Measurements from ENCODE around the gene CHD6.
A peak's percentile ranks its signal among the peaks of the same experiment; 100 is the strongest.

CHD6 gene

DNA sequence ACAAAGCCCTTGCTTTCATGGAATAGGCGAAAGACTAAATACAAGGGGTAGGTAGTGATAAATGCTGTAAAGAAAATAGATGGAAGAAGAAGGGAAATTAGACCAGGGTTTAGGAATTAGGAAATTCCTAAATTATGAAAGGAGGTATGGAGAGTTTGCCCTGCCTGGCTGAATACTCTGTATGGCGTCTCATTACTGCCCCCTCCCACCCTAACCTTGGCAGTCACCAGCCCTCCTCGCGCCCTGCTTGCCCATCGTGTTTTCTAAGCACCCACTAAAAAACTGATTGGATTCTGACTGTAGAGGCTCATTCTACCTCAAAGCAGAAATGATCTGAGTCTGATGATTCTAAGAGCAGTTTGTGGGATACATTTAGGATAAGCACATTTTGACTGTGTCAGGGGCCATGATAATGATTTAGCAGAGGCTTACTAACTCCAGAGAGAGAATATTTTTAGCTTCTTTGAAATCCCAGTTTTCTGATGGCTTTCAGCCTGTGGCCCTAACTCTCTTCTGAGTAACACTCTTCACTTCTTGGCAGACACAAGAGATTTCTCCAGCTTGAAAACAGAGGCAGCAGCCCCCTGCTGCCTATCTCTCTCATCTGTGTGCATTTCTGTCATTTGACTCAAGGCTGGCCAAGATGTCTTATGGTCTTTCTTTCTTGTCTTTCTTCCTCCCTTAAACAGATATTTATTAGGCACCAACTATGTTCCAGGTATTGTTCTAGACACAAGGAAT lies 1.4 kb upstream of the CHD6 start:
- DNase-seq: no peak

DNA sequence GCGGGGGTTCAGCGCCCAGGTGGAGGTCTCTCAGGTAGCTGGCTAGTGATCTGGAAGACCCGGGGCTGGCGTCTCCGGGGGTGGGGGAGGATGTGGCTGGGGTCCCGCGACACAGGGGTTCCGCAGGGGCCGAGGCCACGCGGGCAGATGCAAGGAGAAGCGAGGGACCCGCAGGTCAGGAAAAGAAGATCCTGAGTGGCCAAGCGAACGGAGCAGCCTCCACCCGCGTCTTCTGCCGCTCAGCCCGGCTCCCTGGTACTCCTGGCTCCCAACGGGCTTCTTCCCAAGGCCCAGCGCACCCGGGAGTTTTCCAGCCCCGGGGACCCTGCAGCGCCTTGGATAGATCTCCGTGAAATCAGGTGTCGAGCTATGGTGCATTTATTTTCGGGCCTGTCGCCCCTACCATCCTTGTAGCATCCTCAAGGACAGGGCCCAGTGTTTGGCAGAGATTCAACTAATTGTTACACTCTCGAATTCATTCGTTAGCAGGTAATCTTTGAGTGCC lies 682 bp upstream of the CHD6 start:
- peak; percentile 30 for DNase-seq

DNA sequence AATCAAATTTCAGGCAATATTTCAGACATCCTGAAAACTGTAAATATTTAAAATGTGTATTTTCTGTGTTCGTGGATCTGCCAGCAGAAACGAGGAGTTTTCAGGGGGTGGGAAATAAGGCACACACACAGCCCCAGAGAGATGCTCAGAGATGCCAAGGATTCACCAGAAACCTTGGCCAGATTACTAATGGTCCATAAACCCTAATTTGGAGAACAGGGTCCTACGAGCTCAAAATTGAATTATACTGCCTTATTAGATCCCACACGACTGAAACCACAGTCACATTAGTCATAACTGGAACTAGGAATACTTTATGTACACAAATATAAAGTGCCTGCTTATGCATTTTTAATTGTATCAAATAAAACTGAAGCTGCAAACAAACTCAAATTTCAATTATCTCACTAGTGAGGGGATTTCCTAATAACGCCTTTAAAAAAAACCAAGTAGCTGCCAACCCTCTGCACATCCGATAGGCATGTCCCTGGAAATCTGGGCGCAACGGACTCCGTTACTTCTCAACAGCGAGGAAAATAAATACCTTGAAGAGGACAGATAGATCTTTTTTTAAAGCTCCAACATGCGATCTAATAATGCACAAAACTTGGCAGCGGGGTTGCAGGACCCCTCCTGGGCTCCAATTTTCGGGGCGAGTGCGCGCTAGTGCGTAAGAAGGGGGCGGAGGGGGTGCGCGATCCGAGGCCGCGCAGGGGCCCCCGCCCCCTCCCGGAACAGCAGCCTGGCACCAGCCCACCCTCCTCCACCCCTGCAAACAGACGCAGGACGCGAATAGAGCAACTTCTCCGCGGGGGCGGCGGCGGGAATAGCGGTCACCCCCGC lies 897 bp downstream of the CHD6 start:
- DNase-seq: peak; percentile 38

DNA sequence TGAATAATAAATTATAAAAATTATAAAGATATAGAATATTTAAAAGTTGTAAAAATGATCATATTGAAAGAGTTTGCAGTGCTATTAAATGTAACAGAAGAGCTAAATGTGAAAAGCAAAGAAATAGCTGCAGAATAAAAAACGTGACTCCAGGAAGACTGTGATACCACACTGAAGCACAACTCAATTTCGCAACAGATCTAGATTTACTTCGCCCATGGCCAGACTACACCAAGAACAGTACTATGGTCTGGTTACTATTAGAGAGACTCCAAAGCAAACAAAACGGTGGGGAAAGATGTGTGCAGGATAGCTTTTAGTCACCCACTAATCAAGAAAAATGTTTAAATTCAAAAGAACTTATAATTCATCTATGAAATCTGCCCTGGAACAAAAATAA lies 1.9 kb downstream of the CHD6 start:
- no peak for DNase-seq

DNA sequence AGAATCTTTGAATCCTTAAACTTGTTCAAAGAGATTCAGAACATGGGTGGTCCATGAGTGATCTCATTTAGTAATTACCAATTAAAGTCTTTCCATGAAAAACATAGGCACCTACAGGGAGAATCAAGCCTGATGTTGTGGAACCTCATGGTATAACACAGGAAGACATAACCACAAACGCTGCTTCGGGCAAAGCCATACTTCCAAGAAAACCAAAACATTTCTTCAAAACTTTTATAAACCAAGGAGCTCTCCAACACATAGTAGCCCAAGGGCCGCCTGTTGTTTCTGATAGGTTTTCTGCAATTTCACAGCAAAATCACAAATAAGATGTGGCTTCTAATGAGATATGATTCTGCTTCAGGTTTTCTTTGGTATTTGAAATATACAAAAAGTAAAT lies 2.5 kb downstream of the CHD6 start:
- no peak for DNase-seq

DNA sequence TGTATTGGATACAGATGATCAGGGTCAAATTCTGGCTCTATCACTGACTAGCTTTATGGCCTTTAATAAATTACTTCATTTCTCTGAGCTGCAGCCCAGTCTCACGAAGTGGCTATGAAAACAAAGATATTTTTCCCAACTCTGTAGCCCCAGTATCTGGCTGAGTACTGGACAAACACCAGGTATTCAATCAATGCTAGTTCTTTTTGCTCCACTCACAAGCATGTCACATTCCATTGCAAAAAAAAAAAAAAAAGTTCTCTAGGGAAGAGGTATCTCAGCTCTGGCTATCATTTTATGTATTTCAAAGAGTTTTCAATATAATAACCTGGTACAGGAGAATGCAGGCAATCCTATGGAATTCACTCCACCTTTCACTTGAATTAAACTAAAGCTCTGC lies 3.1 kb downstream of the CHD6 start:
- no peak for DNase-seq

DNA sequence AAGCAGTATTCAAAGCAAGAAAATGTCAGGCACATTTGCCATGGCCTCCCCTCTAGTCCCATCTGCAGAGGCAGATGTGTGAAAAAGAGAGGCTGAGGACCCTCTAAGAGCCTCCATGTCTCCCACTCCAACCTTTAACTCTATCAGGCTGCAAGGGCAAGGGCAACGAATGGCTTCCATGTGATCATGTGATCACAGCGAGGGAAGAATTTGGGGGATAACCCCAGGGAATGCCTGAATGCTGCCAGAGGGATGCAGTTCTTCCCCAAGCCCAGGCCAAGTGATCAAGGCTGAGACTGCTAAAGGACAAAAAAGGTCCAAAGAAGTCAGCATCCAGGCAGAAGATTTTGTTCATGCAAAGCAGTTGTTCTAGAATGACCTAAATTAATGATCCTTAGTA lies 4.9 kb downstream of the CHD6 start:
- no peak for DNase-seq

- DNase-seq: no peak
Measured at GRCh38 chr20:41609474-41609873, 8.7 kb downstream of the CHD6 start.

DNA sequence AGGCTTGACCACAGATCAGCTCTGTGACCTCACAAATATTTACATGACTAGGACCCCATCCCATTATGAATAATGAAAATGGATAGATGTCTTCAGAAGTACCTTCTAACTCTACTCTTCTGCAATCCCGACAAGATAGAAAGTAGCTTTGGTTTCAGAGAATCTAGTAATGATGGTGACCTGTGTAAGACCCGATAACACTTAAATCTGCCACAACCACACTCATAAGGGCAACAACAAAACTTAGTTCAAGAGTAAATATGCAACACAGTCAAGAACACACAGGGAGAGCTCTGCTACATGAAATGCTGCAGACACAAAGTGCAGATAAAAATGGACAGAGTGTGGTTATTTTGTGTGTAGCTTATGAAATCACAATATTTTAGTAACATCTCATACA lies 9.6 kb downstream of the CHD6 start:
- no peak for DNase-seq

DNA sequence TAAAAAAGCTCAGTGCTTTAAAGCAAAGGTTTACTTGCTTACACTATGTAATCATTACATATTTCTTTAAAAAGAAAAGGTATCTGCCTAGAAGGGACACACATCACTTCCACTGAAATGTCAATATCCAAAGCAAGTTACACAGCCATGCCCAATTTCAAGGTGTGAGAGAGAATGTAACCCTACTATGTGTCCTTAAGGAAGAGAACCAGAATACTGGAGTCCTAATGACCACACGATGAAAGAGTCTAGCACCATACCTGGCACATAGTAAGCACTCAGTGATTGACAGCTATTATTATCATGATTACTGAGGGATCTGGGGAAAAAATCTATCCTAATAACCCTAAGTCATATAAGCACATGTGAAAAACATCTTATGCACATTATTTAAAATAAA lies 10.4 kb downstream of the CHD6 start:
- no peak for DNase-seq

DNA sequence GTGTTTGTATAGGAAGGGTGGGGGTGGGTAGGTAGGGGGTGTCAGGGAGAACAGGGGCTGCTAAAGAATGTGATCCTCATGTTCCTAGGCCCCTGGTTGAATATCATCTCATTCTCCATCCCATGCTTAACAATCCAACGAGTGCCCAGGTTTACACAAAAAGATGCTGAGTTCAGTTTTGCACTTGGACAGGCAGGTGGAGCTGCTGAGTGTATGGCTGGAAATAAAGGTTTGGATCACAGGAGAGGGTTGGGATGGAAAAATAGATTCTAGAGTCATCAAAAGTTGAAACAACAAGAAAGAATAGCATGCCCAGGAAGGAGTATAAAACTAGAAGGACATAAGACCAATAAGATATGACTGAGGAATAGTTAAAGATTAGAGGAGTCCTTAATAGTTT lies 14.2 kb downstream of the CHD6 start:
- no peak for DNase-seq

DNA sequence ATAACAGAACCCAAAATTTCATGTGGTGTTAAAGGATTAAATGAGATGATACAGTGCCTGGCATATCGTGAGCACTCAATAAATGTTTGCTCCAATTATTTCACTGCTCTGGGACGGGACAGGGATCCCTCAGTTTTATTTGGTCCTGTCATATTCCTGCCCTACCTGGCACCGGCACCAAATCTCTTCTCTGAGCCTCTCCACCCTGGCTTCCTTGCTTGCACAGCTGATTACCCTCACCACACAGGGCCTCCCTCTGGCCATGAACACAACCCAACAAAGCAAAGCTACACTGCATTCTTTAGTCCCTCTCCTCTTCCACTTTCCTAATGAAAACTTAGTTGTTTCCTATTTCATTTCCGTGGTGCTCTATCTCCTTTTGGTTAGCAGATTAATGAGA lies 16.4 kb downstream of the CHD6 start:
- no peak for DNase-seq

DNA sequence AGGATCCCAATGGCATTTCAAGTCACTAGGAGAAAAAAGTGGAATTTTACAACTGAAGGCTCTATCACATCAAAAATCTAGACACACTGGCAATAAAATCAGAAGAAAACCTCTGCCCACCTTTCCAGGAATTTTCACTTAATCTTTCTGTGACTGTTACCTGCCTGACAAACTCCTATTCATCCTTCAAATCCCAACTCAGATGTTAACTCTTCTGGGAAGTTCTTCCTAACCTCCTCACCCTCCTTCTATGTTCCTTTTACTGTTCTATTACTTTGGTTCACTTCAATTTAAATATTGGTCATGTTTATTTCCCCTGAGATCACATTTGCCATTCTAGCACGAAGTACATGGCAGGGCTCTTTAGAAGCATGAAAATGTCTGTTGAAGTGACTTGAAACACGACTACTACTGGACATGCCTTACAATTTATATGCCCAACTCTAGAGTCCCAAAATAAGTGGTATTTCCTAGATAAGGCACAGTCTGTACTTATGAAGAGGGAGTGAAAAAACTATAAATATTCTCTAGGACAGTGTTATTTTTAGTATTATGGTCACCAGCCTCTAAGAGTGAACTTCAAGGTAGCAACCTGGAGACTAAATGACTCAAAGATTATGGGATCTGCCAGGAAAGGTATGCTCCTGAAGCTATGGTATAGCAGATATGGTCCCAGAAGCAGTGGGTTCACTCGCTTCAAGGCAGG lies 17.1 kb downstream of the CHD6 start:
- DNase-seq: no peak

DNA sequence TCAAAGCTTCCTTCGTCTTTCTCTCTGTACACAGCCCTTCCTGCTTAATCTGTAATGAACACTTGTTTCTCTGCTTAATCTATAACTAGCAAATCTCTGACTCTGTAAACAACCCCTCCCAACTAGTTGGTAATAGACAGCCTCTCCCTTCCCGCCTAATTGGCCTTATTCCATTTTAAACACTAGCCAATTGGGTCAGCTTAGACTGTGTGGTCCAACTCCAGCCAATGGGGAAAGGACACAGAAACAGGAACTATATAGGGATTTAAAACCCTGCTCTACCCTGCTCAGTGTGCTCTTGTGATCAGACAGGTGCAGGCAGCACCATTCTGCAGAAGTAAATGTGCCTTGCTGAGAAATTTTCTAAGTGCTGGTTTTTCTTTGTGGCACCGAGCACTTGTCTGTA lies 18.5 kb downstream of the CHD6 start:
- no peak for DNase-seq

DNA sequence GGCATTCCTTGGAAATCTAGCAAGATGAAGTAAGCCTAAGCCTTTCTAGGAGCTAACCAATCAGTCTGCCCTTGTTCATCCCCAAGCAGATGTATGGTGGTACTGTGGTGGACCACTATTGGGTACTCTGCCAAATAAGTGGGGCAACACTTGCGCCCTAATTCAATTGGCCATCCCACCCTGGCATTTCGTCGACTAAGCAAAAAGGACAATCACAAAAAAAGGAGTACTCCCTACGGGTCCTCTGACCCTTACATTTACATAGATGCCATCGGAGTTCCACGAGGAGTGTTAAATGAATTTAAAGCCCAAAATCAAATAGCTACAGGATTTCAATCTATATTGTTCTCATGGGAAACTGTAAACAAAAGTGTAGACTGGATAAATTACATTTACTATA lies 19.5 kb downstream of the CHD6 start:
- no peak for DNase-seq

GRCh38 chr20:41594514-41595322 lies 23.5 kb downstream of the CHD6 start:
- DNase-seq: no peak

- DNase-seq: no peak
Measured at GRCh38 chr20:41592516-41593216, 25.5 kb downstream of the CHD6 start.

DNA sequence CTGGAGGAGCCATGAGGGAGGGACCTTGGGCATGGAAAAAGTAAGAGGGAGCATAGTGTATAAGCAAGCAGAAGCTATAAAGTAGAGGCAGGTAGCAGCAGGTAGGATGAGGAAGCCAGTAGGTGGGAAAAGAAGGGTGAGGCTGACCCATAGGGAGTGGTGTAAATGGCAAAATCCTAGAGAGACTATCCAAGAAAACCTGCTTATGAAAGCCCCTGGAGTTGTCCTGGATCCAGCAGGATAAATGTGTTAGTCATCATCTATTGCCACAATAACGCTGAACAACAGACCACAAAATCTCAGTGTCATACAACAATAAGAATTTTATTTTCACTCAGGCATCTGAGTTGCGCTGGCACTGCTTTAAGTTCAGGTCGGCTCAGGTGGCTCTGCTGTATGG lies 30.2 kb downstream of the CHD6 start:
- DNase-seq: no peak

DNA sequence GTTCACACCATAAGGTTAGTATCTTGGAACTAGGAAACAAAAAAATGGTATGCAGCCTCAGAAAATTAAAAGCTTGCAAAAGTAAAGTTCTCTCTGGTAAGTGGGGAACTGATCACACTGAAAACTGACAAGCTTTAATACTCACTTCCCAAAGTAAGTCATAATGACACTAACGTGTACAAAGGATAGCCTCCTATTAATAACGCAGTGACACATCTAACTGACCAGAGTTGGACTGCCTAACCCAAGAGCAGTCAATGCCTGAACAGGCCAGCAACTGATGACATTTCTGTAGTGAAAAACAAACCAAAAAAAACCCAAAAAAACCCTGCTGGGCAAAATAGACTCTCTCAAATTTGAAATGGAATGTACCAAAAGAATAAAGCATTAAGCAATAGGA lies 30.7 kb downstream of the CHD6 start:
- DNase-seq: no peak

GRCh38 chr20:41586772-41587171 lies 31.4 kb downstream of the CHD6 start:
- no peak for DNase-seq

GRCh38 chr20:41580350-41580749 lies 37.8 kb downstream of the CHD6 start:
- DNase-seq: no peak

All from activated CD4-positive, CD25-positive, alpha-beta regulatory T cell treated with anti-CD3 and anti-CD28 coated beads, Interleukin-2, amount 50 U/mL, for 72 hours (primary cell).